HL-60 (cell line): ENCODE results near the gene EXOSC9.

Experiments used
- GABPA ChIP-seq: IDR thresholded peaks from 2 replicates; pipeline ENCODE4 v1.6.1; 2012; ENCODE audit warnings: low read depth
- POLR2AphosphoS5 ChIP-seq: IDR thresholded peaks from 2 replicates; pipeline ENCODE4 v1.6.1; 2012; ENCODE audit warnings: low read depth
- SPI1 ChIP-seq: IDR thresholded peaks from 2 replicates; pipeline ENCODE4 v1.6.1; 2012; ENCODE audit warnings: low read depth, mild to moderate bottlenecking, borderline replicate concordance
- TF ChIP-seq, protein P1 (sequence below): IDR thresholded peaks from one replicate; pipeline ENCODE4 v1.5.1; 2011; ENCODE audit warnings: low read length, control low read depth, inconsistent platforms; ENCODE audit not compliant: insufficient read depth
- TF ChIP-seq, protein P2 (sequence below): IDR thresholded peaks from 2 replicates; pipeline ENCODE4 v1.6.1; 2012; ENCODE audit warnings: low read depth; ENCODE audit not compliant: insufficient replicate concordance

DNA sequence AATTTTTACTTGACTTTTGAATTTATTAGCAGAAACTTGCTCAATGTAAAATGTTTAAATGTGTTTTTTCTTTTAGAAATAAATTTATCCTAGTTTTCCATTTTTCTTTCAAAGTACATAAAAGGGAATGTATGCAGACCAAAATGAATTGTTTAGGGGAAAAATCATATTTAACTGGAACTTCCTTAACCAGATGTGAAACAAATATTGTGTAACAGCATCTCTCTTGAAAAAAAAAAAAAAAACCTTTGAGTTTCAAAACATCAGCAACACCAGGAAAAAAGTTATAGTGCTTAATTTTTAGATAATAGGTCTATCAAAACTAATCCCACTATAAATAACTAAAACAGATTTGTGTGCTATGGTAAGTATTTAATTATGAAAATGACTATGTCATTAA is 37.0 kb downstream of the EXOSC9 start:
- TF ChIP-seq, protein P1, sequence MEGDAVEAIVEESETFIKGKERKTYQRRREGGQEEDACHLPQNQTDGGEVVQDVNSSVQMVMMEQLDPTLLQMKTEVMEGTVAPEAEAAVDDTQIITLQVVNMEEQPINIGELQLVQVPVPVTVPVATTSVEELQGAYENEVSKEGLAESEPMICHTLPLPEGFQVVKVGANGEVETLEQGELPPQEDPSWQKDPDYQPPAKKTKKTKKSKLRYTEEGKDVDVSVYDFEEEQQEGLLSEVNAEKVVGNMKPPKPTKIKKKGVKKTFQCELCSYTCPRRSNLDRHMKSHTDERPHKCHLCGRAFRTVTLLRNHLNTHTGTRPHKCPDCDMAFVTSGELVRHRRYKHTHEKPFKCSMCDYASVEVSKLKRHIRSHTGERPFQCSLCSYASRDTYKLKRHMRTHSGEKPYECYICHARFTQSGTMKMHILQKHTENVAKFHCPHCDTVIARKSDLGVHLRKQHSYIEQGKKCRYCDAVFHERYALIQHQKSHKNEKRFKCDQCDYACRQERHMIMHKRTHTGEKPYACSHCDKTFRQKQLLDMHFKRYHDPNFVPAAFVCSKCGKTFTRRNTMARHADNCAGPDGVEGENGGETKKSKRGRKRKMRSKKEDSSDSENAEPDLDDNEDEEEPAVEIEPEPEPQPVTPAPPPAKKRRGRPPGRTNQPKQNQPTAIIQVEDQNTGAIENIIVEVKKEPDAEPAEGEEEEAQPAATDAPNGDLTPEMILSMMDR, result no peak
- no peak for TF ChIP-seq POLR2AphosphoS5
- TF ChIP-seq, protein P2, sequence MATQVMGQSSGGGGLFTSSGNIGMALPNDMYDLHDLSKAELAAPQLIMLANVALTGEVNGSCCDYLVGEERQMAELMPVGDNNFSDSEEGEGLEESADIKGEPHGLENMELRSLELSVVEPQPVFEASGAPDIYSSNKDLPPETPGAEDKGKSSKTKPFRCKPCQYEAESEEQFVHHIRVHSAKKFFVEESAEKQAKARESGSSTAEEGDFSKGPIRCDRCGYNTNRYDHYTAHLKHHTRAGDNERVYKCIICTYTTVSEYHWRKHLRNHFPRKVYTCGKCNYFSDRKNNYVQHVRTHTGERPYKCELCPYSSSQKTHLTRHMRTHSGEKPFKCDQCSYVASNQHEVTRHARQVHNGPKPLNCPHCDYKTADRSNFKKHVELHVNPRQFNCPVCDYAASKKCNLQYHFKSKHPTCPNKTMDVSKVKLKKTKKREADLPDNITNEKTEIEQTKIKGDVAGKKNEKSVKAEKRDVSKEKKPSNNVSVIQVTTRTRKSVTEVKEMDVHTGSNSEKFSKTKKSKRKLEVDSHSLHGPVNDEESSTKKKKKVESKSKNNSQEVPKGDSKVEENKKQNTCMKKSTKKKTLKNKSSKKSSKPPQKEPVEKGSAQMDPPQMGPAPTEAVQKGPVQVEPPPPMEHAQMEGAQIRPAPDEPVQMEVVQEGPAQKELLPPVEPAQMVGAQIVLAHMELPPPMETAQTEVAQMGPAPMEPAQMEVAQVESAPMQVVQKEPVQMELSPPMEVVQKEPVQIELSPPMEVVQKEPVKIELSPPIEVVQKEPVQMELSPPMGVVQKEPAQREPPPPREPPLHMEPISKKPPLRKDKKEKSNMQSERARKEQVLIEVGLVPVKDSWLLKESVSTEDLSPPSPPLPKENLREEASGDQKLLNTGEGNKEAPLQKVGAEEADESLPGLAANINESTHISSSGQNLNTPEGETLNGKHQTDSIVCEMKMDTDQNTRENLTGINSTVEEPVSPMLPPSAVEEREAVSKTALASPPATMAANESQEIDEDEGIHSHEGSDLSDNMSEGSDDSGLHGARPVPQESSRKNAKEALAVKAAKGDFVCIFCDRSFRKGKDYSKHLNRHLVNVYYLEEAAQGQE, result no peak
- TF ChIP-seq GABPA, result no peak
- TF ChIP-seq SPI1, result no peak
